Urinary bladder (tissue), 4 donors: Measurements from ENCODE around the gene RBMS1. TPM values are rescaled to one million over a fixed set of nuclear protein-coding genes. Genes with fewer than 3 reads are reported as not detected.

Source experiments
- DNase-seq: peaks from one replicate; pipeline ENCODE4 v3.0.0-alpha.2; 2015; ENCODE audit errors: extremely low spot score
- H3K27ac ChIP-seq: one replicate; pipeline ENCODE4 v1.5.1; 2013; ENCODE audit warnings: low read depth, mild to moderate bottlenecking, moderate library complexity
- H3K36me3 ChIP-seq: one replicate; pipeline ENCODE4 v1.6.1; 2013; ENCODE audit warnings: mild to moderate bottlenecking, moderate library complexity; ENCODE audit not compliant: insufficient read depth
- H3K4me1 ChIP-seq: one replicate; pipeline ENCODE4 v1.6.1; 2013; ENCODE audit warnings: mild to moderate bottlenecking, moderate library complexity; ENCODE audit not compliant: insufficient read depth
- H3K4me3 ChIP-seq: one replicate; pipeline ENCODE4 v1.5.1; 2013; ENCODE audit warnings: low read depth, low read length
- WGBS: extraction: QIAGEN DNeasy Blood & Tissue Kit; methylation state at CpG from one replicate; pipeline ENCODE4 v1.1.7; 2013; 5-methylcytosine and 5-hydroxymethylcytosine counted together
- polyA plus RNA-seq: library from polyadenylated mRNA; stranded (reverse); fragments of 200-250 nt; gene quantifications from one replicate; pipeline ENCODE4 v1.2.3, GENCODE V29; 2013
- total RNA-seq: library from RNA; depleted of rRNA; stranded (reverse); fragments of >200 nt; gene quantifications from one replicate; pipeline ENCODE4 v1.2.3, GENCODE V29; 2014
- donor health status: healthy with polysubstance abuse.
- donor health status: healthy.

RBMS1 gene
- total and polyA plus RNA-seq, 2 donors: 41.7 to 182 TPM

GRCh38 chr2:160399880-160400279, 93.7 kb downstream of the RBMS1 start:
- Histone ChIP-seq H3K27ac (no peak overlapping the region), H3K4me3 (no peak overlapping the region), H3K4me1 (no peaks in the 10 kb centered on the region), H3K36me3 (no peaks in the 10 kb centered on the region)
- no peak for DNase-seq
- WGBS: 79% methylated on average over 1 of the region's 1 CpG

GRCh38 chr2:160397530-160397865, 96.1 kb downstream of the RBMS1 start:
- no peak for DNase-seq
- no peaks in the 10 kb centered on the region for H3K4me1 ChIP-seq
- 34% methylated on average over 2 of the region's 2 CpGs for WGBS
- H3K4me3 ChIP-seq: no peak overlapping the region
- H3K36me3 ChIP-seq: no peaks in the 10 kb centered on the region
- H3K27ac ChIP-seq: no peak overlapping the region

GRCh38 chr2:160394153-160394552, 99.5 kb downstream of the RBMS1 start:
- 58% methylated on average over 1 of the region's 1 CpG for WGBS
- Histone ChIP-seq H3K4me1 (no peaks in the 10 kb centered on the region), H3K27ac (no peak overlapping the region)

GRCh38 chr2:160392201-160392600, 101.4 kb downstream of the RBMS1 start:
- no peak overlapping the region for H3K27ac ChIP-seq
- no peak overlapping the region for H3K4me3 ChIP-seq
- H3K36me3 ChIP-seq: no peaks in the 10 kb centered on the region
- DNase-seq: no peak
- WGBS: 62% methylated on average over 3 of the region's 3 CpGs
- no peaks in the 10 kb centered on the region for H3K4me1 ChIP-seq

More at GRCh38 chr2:160394153-160394552, 99.5 kb downstream of the RBMS1 start:
- no peaks in the 10 kb centered on the region for H3K36me3 ChIP-seq
- no peak for DNase-seq
- H3K4me3 ChIP-seq: no peak overlapping the region

GRCh38 chr2:160390544-160391455, 102.8 kb downstream of the RBMS1 start:
- WGBS: 77% methylated on average over 7 of the region's 7 CpGs
- H3K4me1 ChIP-seq: peaks cover 2% of the 10 kb centered on the region

GRCh38 chr2:160389875-160390274, 103.7 kb downstream of the RBMS1 start:
- H3K4me1 ChIP-seq: peaks cover 2% of the 10 kb centered on the region
- no peaks in the 10 kb centered on the region for H3K36me3 ChIP-seq
- no peak overlapping the region for H3K4me3 ChIP-seq
- H3K27ac ChIP-seq: no peak overlapping the region
- no peak for DNase-seq

More at GRCh38 chr2:160390544-160391455, 102.8 kb downstream of the RBMS1 start:
- Histone ChIP-seq H3K27ac (no peak overlapping the region), H3K36me3 (no peaks in the 10 kb centered on the region), H3K4me3 (no peak overlapping the region)
- DNase-seq: no peak

- Histone ChIP-seq H3K36me3 (no peaks in the 10 kb centered on the region), H3K4me1 (peaks cover 2% of the 10 kb centered on the region), H3K4me3 (no peak overlapping the region), H3K27ac (peak overlapping the region; percentile 30)
- 58% methylated on average over 12 of the region's 12 CpGs for WGBS
- no peak for DNase-seq
Observed at GRCh38 chr2:160388464-160389263, 104.9 kb downstream of the RBMS1 start.

GRCh38 chr2:160387558-160388262, 105.9 kb downstream of the RBMS1 start:
- H3K4me3 ChIP-seq: no peak overlapping the region
- no peaks in the 10 kb centered on the region for H3K36me3 ChIP-seq
- DNase-seq: no peak
- peaks cover 2% of the 10 kb centered on the region for H3K4me1 ChIP-seq
- WGBS: 21% methylated on average over 3 of the region's 3 CpGs
- H3K27ac ChIP-seq: peak overlapping the region; percentile 30

- Histone ChIP-seq H3K27ac (no peak overlapping the region), H3K4me3 (no peak overlapping the region), H3K36me3 (no peaks in the 10 kb centered on the region), H3K4me1 (peaks cover 4% of the 10 kb centered on the region)
- WGBS: 93% methylated on average over 1 of the region's 1 CpG
- no peak for DNase-seq
Observed at GRCh38 chr2:160384791-160385190, 108.8 kb downstream of the RBMS1 start.

GRCh38 chr2:160381425-160381951, 112.1 kb downstream of the RBMS1 start:
- Histone ChIP-seq H3K27ac (peak overlapping the region; percentile 38), H3K4me3 (no peak overlapping the region), H3K36me3 (no peaks in the 10 kb centered on the region), H3K4me1 (peaks cover 3% of the 10 kb centered on the region)
- DNase-seq: no peak
- 50% methylated on average over 5 of the region's 5 CpGs for WGBS

GRCh38 chr2:160380611-160381010, 113.0 kb downstream of the RBMS1 start:
- H3K4me1 ChIP-seq: peaks cover 3% of the 10 kb centered on the region
- H3K36me3 ChIP-seq: no peaks in the 10 kb centered on the region
- DNase-seq: no peak
- H3K27ac ChIP-seq: no peak overlapping the region
- WGBS: 48% methylated on average over 5 of the region's 5 CpGs
- no peak overlapping the region for H3K4me3 ChIP-seq

- no peak for DNase-seq
- peaks cover 3% of the 10 kb centered on the region for H3K4me1 ChIP-seq
- whole genome bisulfite sequencing: 76% methylated on average over 7 of the region's 7 CpGs
- H3K36me3 ChIP-seq: no peaks in the 10 kb centered on the region
- peak overlapping the region; percentile 11 for H3K27ac ChIP-seq
- no peak overlapping the region for H3K4me3 ChIP-seq
Observed at GRCh38 chr2:160380000-160380570, 113.5 kb downstream of the RBMS1 start.

GRCh38 chr2:160379399-160379798, 114.2 kb downstream of the RBMS1 start:
- Histone ChIP-seq H3K4me1 (peaks cover 4% of the 10 kb centered on the region), H3K27ac (no peak overlapping the region), H3K4me3 (no peak overlapping the region), H3K36me3 (no peaks in the 10 kb centered on the region)
- 20% methylated on average over 3 of the region's 3 CpGs for WGBS
- no peak for DNase-seq
